ENCODE data around the gene KCND3. TPM values are rescaled to one million over a fixed set of nuclear protein-coding genes. Genes with fewer than 3 reads are reported as not detected.

KCND3 gene
- total and polyA plus RNA-seq, 12 donors: 3.5 to 24.7 (median 15.2) TPM

DNA sequence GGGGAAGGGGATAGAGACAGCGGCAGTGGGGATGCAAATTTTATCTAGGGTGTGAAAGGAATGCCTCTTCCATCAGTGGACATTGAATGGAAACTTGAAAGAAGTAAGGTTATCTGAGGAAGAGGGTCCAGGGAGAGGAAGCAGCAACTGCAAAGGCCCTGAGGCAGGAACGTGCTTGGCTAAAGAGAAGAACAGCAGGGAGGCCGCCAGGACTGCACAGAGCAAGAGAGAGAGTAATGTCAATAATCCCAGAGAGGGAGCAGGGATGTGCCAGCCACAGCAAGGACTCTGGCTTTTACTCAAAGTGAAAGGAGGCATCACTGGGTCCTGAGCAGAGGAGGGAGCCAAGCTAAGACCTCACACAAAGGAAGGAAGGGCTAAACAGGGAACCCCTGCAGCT lies 50.9 kb downstream of the KCND3 start:
- H3K4me1 ChIP-seq: peaks cover 0 to 32% (median 7%) of the 10 kb centered on the region in 9 donors
- WGBS, 2 donors: 83 to 84% methylated on average over 3 of the region's 3 CpGs
- H3K27ac ChIP-seq: no peak overlapping the region
- TF ChIP-seq, protein P1, sequence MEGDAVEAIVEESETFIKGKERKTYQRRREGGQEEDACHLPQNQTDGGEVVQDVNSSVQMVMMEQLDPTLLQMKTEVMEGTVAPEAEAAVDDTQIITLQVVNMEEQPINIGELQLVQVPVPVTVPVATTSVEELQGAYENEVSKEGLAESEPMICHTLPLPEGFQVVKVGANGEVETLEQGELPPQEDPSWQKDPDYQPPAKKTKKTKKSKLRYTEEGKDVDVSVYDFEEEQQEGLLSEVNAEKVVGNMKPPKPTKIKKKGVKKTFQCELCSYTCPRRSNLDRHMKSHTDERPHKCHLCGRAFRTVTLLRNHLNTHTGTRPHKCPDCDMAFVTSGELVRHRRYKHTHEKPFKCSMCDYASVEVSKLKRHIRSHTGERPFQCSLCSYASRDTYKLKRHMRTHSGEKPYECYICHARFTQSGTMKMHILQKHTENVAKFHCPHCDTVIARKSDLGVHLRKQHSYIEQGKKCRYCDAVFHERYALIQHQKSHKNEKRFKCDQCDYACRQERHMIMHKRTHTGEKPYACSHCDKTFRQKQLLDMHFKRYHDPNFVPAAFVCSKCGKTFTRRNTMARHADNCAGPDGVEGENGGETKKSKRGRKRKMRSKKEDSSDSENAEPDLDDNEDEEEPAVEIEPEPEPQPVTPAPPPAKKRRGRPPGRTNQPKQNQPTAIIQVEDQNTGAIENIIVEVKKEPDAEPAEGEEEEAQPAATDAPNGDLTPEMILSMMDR (IDR thresholded peaks at IDR 0.05): no peak
- H3K4me3 ChIP-seq: no peak overlapping the region
- DNase-seq (no peak), ATAC-seq (no peak)
- H3K36me3 ChIP-seq: no peaks in the 10 kb centered on the region
- no peaks in the 10 kb centered on the region for H3K27me3 ChIP-seq
- no peaks in the 10 kb centered on the region for H3K9me3 ChIP-seq
- intact Hi-C loops (cut with DNase I): no loop called here

- TF ChIP-seq, protein P1 (IDR thresholded peaks at IDR 0.05): no peak
- ATAC-seq (no peak), DNase-seq (no peak)
- intact Hi-C loops (cut with DNase I): no loop called here
- no peaks in the 10 kb centered on the region for H3K9me3 ChIP-seq
- H3K27ac ChIP-seq: no peak overlapping the region
- no peaks in the 10 kb centered on the region for H3K36me3 ChIP-seq
- no peak overlapping the region for H3K4me3 ChIP-seq
- no peaks in the 10 kb centered on the region for H3K27me3 ChIP-seq
- peaks cover 0 to 32% (median 7%) of the 10 kb centered on the region in 9 donors for H3K4me1 ChIP-seq
- 3 to 38% methylated on average over 1 of the region's 1 CpG for WGBS, 2 donors
Measured at GRCh38 chr1:111938123-111938522, 51.3 kb downstream of the KCND3 start.

GRCh38 chr1:111937147-111937725 lies 52.2 kb downstream of the KCND3 start:
- TF ChIP-seq, protein P1 (IDR thresholded peaks at IDR 0.05): no peak
- Histone ChIP-seq H3K36me3 (no peaks in the 10 kb centered on the region), H3K9me3 (no peaks in the 10 kb centered on the region), H3K4me1 (peaks cover 0 to 26% (median 7%) of the 10 kb centered on the region in 9 donors), H3K4me3 (no peak overlapping the region), H3K27ac (no peak overlapping the region), H3K27me3 (no peaks in the 10 kb centered on the region)
- WGBS, 2 donors: 50 to 53% methylated on average over 6 of the region's 6 CpGs
- intact Hi-C loops (cut with DNase I): no loop called here
- DNase-seq (no peak), ATAC-seq (peak in 3 of 8 donors; percentile 30 to 67 (median 54))

- peaks cover 0 to 29% (median 7%) of the 10 kb centered on the region in 9 donors for H3K4me1 ChIP-seq
- no peak overlapping the region for H3K4me3 ChIP-seq
- WGBS, 2 donors: 77 to 85% methylated on average over 10 of the region's 10 CpGs
- no peak for ATAC-seq
- intact Hi-C loops (cut with DNase I): no loop called here
- no peak overlapping the region for H3K27ac ChIP-seq
- DNase-seq: no peak
- no peaks in the 10 kb centered on the region for H3K27me3 ChIP-seq
- no peaks in the 10 kb centered on the region for H3K9me3 ChIP-seq
- no peaks in the 10 kb centered on the region for H3K36me3 ChIP-seq
- TF ChIP-seq, protein P1 (IDR thresholded peaks at IDR 0.05): no peak
Measured at GRCh38 chr1:111934106-111934852, 55.2 kb downstream of the KCND3 start.

All from heart right ventricle (tissue), 16 donors.